HK-2 (cell line): Measurements from ENCODE around the gene SREBF2.

Experiments
- DNase-seq: peaks from one replicate; pipeline ENCODE4 v3.0.0-alpha.2; 2018; ENCODE audit not compliant: unreplicated experiment

The SREBF2 gene

GRCh38 chr22:41922328-41922727 is 89.4 kb downstream of the SREBF2 start:
- no peak for DNase-seq

GRCh38 chr22:41922940-41923594 is 90.2 kb downstream of the SREBF2 start:
- DNase-seq: no peak

- no peak for DNase-seq
Measured at GRCh38 chr22:41923595-41924276, 90.8 kb downstream of the SREBF2 start.

GRCh38 chr22:41925783-41926460 is 93.0 kb downstream of the SREBF2 start:
- DNase-seq: peak; percentile 55

- DNase-seq: no peak
Measured at GRCh38 chr22:41927813-41928212, 94.9 kb downstream of the SREBF2 start.

- DNase-seq: no peak
Measured at GRCh38 chr22:41928593-41929417, 95.9 kb downstream of the SREBF2 start.

- DNase-seq: no peak
Measured at GRCh38 chr22:41929418-41929810, 96.5 kb downstream of the SREBF2 start.

GRCh38 chr22:41931701-41932269 is 98.9 kb downstream of the SREBF2 start:
- DNase-seq: no peak

- no peak for DNase-seq
Measured at GRCh38 chr22:41932353-41932752, 99.4 kb downstream of the SREBF2 start.

GRCh38 chr22:41933411-41934177 is 100.7 kb downstream of the SREBF2 start:
- DNase-seq: no peak

GRCh38 chr22:41934284-41935014 is 101.5 kb downstream of the SREBF2 start:
- DNase-seq: no peak

- no peak for DNase-seq
Measured at GRCh38 chr22:41935015-41935351, 102.1 kb downstream of the SREBF2 start.

GRCh38 chr22:41935509-41935908 is 102.6 kb downstream of the SREBF2 start:
- DNase-seq: no peak

- no peak for DNase-seq
Measured at GRCh38 chr22:41936894-41937169, 103.9 kb downstream of the SREBF2 start.

GRCh38 chr22:41939981-41940831 is 107.3 kb downstream of the SREBF2 start:
- no peak for DNase-seq

GRCh38 chr22:41940832-41941765 is 108.2 kb downstream of the SREBF2 start:
- DNase-seq: peak; percentile 76

GRCh38 chr22:41943661-41944209 is 110.8 kb downstream of the SREBF2 start:
- no peak for DNase-seq
